Stimulated activated CD8-positive, alpha-beta memory T cell treated with anti-CD3 and anti-CD28 coated beads, Interleukin-15, amount 100 ng/mL, for 48 hours (primary cell): Measurements from ENCODE around the gene SMPD3.

Experiments used
- DNase-seq, 2 donors: peaks; one replicate each; pipeline ENCODE4 v3.0.0-alpha.2; 2020; ENCODE audit warnings: low read depth in 2 of 2

Gene SMPD3

GRCh38 chr16:68382296-68382718, 66.0 kb downstream of the SMPD3 start:
- DNase-seq = no peak

GRCh38 chr16:68381363-68381724, 67.0 kb downstream of the SMPD3 start:
- no peak for DNase-seq

- no peak for DNase-seq
Measured at GRCh38 chr16:68380676-68381362, 67.5 kb downstream of the SMPD3 start.

DNA sequence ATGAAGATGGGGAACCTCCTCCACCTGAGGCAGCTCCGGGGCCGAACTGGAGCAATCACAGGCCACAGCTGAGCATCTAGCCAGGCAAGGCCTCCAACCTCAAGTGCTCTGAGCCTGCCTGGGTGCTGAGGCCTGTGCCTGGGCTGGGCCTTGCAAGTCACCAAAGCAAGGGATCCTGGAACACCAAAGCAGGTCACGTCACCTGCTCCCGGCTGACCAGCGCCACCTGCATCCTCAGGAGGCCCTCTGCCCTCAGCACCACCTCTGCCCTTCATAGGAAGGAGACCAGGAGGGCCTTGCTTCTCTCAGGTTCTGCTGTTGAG, 68.0 kb downstream of the SMPD3 start:
- no peak for DNase-seq

- no peak for DNase-seq
Measured at GRCh38 chr16:68379472-68380347, 68.6 kb downstream of the SMPD3 start.

DNA sequence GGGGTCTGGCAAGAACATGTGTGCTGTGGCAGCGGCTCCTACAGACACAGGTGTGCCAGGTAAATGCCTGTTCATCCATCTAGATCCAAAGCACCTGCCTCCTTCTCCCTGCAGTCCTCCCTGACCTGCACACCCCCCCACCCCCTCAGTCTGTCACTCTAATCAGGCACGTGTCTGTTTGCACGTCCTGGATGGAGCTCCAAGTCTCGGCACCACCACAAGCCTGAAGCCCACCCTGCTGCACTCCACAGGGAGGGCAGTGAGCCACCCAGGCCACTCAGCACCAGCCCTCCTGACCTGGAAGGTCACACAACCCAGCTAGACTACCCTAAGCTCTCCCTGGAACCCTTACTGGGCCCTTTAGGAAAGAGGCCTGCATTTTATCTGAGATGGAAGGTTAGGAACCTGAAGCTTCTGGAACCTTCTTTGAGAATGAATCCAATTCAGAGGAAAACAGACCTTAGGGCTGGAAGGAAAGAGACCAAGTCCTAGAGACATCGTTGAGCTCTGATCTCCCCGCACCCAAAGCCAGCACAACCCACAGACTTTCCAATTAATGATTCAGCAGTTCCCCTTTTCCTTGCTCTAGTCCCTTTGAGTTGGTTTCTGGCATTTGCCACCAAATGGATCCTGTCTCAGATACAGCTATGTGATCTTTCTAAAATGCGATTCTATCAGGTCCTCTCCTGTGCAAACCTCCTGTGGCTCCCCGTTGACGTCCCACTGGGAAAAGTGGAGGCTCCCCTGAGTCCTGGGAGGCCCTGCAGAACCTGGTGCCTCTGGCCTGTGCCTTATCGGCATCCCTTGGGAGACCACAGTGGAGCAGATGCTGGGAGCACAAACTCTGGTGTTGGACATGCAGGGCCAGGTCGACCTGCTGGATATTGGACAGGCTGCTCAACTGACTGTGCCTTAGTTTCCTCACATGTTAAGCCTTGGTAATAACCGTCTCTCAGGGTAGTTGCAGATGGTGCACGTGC, 69.6 kb downstream of the SMPD3 start:
- DNase-seq = no peak

DNA sequence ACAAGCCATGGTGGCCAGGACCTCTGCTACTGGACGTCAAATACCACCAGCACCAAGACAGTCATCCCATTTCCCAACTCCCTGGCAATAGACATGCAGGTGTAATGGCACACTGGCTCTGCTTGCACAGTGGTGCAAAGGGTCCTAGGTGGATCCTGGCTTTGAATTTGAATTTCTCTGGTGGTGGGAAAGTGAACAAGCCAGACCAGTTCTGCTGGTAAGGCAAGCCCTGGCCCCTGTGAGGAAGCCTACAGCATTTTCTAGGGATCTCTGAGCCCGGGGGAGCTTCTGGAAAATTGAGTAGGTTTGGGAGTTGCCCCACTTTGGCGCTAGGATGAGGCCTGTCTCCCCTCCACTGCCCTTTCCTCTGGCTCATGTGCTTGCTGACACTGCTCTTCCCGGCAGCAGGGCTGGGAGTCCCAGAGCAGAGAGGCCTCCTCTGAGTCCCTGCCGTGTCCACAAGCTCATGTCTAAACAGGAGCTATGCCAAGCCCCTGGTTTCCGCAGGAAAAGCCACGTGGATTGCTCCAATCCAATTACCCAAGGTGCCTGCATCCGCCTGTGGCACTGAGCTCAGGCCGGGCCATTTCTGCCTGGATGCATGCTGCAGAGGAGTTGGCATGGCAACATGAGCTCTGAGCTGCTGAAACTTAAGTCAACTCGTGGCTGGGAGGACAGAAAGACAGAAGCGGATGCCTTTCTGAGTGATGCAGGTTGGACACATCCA, 70.5 kb downstream of the SMPD3 start:
- no peak for DNase-seq

DNA sequence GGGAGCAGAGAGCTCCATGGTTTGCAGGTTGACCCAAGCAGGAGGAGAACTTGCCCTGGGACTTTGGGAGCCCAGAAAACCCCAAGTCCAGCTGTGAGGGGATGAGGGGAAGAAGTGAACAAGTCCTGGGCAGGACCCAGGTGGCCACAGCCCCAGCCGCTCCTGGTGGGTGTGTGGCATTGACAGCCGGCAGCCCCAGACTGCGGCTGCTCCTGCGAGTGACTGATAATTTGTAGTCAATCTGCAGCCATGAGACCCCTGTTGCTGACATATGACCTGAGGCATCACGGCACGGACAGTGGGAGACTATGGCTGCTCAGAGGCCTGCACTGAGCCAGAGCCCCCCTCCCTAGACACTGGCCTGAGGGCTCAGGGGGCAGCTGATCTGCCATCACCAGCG, 71.1 kb downstream of the SMPD3 start:
- no peak for DNase-seq

GRCh38 chr16:68376590-68376989, 71.7 kb downstream of the SMPD3 start:
- no peak for DNase-seq

GRCh38 chr16:68375801-68376536, 72.3 kb downstream of the SMPD3 start:
- no peak for DNase-seq

- DNase-seq = no peak
Measured at GRCh38 chr16:68374961-68375660, 73.2 kb downstream of the SMPD3 start.

DNA sequence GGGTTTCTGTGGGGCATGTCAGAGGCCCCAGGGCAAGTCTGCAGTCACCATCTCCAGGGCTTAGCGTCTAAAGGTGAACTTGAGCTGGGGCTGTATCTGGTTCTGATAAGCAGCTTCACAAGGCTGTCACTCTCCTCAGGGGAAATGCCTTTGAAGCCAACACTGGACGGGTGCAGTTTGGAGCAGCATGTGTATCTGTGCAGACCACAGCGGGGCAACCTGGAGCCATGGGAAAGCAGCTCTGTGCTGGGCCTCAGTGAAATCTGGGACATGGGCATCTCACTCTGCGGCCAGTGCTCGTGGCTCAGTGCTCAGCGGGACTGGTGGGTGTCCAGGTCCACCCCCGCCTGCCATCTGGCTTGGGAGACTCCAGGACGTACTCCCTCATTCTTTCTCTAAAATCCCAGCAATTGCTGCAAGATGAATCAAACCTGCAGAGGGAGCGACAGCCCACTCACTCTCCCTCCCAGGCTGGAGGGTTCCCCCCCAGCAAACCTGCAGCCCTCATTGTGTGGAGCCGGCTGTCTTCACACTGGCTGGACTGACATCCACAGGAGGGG, 74.0 kb downstream of the SMPD3 start:
- DNase-seq = no peak

DNA sequence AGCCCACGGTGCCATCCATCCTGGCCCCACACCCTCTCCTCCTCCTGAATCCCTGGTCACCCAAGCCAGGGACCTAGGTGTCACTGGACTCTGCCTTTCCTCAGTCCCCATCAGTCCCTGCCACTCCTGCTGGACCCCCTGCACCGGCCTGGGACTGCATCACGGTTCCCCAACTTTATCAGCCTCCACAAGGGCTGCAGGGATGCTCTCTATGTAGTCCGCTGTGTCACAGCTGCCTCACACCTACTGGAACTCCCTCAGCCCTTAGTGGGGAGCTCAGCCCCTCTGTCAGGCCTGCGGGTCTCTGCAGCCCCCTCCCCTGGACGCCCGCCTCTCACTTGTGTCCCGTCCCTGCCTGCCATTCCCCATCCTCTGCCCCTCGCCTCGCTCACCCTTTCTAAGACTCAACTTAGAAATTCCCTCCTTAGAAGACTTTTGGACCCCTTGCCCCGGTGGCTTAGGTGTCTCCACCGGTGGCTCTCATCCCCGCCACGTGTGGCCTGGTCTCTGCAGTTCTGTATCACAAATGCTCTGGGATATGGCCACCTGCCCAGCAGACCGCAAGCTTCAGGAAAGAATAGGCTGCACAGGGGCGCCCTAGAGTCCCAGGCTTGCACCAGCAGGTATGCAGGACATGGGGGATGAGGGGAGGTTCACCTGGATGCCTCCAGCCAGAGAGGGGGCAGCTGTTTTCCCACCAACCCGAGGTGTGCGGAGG, 74.6 kb downstream of the SMPD3 start:
- DNase-seq = no peak

DNA sequence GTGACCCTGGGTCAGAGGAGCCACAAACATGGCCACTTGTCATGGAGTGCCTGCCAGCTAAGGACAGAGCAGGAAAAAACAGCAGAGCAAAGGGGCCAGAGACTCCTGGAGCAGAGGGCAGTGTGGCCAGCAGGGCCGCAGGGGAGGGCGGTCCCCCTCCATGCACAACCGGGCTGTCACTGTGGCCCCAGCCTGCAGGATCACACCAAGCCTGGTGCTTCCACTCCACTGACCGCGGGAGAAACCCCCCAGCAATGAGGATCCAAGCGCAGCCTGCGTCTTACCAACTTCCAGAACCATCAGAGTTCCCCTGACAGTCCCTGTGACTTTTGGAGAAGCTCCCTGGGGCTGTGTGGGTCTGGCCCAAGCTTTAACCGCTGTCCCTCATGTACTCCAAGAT, 75.5 kb downstream of the SMPD3 start:
- DNase-seq = no peak

GRCh38 chr16:68372381-68372720, 76.0 kb downstream of the SMPD3 start:
- no peak for DNase-seq

DNA sequence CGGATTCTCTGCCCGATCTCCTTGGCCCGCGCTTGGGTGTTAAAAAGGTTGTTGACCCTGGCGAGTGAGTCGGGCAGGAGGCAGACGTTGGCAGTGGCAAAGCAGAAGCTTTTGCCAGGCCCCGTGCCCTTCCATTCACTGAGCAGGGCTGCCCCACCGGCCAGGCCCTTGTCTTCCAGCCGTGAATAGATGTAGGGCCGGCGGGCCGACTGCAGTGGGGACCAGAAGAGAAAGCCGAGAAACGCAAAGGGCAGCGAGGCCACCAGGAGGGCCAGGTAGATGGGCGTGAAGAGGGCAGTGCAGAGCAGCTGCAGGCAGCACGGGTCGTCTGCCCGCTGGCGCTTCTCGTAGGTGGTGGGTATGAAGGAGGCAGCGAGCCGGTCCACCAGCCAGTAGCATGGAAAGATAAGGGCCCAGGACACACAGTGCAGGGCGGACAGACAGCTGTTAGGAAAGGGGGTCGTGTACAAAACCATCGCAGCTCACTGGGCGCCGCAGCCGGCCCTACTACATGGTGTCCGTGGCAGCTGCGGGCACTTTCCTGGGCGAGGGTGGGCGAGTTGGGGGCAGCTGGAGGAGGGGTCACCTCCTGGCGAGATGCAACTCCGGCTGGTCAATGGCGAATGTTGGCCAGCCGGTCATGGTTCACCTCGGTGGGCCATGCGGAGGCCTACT, 76.5 kb downstream of the SMPD3 start:
- no peak for DNase-seq

GRCh38 chr16:68371276-68371651, 77.0 kb downstream of the SMPD3 start:
- DNase-seq = no peak

- no peak for DNase-seq
Measured at GRCh38 chr16:68370581-68371275, 77.6 kb downstream of the SMPD3 start.
